ENCODE results near the gene EID2.

DNA sequence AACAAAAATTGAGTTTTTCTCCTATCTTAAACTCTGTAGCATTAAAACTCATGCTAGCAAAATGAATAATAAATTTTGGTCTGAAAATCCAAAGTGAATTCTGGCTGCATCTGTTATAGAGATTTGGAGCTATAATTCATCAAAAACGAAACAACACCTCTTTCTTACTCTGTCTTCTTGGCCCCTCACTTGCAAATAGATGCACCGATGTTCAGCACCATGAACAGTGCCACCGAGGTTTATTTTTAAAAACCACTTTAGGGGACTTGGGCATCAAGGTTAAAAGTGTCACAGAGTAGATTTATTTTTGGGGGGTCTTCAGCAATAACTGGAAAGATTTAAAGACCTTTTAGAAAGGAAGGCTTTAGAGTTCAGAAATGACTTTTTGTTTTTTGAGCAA, 26.1 kb upstream of the EID2 start:
- TF ChIP-seq, protein P1, sequence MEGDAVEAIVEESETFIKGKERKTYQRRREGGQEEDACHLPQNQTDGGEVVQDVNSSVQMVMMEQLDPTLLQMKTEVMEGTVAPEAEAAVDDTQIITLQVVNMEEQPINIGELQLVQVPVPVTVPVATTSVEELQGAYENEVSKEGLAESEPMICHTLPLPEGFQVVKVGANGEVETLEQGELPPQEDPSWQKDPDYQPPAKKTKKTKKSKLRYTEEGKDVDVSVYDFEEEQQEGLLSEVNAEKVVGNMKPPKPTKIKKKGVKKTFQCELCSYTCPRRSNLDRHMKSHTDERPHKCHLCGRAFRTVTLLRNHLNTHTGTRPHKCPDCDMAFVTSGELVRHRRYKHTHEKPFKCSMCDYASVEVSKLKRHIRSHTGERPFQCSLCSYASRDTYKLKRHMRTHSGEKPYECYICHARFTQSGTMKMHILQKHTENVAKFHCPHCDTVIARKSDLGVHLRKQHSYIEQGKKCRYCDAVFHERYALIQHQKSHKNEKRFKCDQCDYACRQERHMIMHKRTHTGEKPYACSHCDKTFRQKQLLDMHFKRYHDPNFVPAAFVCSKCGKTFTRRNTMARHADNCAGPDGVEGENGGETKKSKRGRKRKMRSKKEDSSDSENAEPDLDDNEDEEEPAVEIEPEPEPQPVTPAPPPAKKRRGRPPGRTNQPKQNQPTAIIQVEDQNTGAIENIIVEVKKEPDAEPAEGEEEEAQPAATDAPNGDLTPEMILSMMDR (conservative IDR thresholded peaks at IDR 0.05 in 1 of 2, IDR thresholded peaks at IDR 0.05 in 1 of 2; ENCODE audit: low read depth in 1 of 2, low read length in 2 of 2): no peak
- no peak for TF ChIP-seq EZH2 (IDR thresholded peaks at IDR 0.05; ENCODE audit: low read length, missing control alignments)
